Measurements from ENCODE around the gene ZNRF3. TPM values are rescaled to one million over a fixed set of nuclear protein-coding genes. Genes with fewer than 3 reads are reported as not detected.

The ZNRF3 gene
- total RNA-seq, 2 donors from 2014 or later, result 7.8 to 8.6 TPM

GRCh38 chr22:28936200-28936599 lies 52.8 kb downstream of the ZNRF3 start:
- H3K27me3 ChIP-seq, result no peaks in the 10 kb centered on the region
- TF ChIP-seq CTCF (IDR thresholded peaks at IDR 0.05) (no peak), POLR2A (IDR thresholded peaks at IDR 0.05) (no peak)
- ATAC-seq (no peak), DNase-seq (no peak)
- no peak overlapping the region for H3K4me3 ChIP-seq
- no peak overlapping the region for H3K27ac ChIP-seq
- no peaks in the 10 kb centered on the region for H3K36me3 ChIP-seq (replicated peaks in 1 of 2; ENCODE audit: insufficient read depth in 1 of 2, low read depth in 2 of 2)
- intact Hi-C loops (cut with DNase I), result no loop called here
- no peaks in the 10 kb centered on the region for H3K9me3 ChIP-seq
- peaks cover 31% of the 10 kb centered on the region for H3K4me1 ChIP-seq
- WGBS, 2 donors, result 89 to 96% methylated on average over 2 to 3 of the region's 3 CpGs

DNA sequence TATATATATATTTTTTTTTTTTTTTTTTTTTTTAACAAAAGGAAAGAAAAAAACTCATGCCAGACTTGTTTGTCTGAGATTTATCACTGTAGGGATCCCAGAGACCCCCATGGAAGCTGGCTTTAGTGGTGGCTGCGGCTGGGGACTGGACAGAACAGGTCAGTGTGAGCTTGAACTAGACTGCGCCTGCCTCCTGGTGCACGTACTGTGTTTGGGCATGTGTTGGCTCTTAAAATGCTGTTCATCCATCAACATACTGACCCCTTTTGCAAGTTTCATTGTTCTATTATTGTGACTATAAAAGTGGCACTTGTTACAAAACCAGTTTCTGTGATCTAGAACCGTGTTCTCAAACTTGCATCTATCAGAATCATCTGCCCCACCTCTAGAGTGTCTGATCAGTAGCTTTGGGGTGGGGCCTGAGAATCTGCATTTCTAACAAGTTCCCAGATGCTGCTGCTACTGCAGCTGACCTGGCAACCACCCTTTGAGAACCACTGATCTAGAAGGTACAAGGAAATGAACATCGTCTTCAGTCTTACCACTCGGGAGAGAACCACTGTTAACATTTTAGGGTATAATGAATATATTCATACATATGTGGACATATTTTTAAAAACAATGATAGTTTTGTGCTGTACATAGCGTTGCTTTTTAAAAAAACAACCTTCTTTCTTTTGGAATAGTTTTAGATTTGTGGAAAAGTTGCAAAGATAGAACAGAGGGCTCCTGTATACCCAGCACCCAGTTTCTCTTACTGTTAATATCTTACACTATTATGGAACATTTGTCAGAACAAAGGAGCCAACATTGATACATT lies 54.0 kb downstream of the ZNRF3 start:
- no peaks in the 10 kb centered on the region for H3K27me3 ChIP-seq
- ATAC-seq, result no peak
- 81 to 84% methylated on average over 7 of the region's 7 CpGs for WGBS, 2 donors
- DNase-seq, result no peak
- H3K9me3 ChIP-seq, result no peaks in the 10 kb centered on the region
- no peak for TF ChIP-seq CTCF (IDR thresholded peaks at IDR 0.05)
- no peak for TF ChIP-seq POLR2A (IDR thresholded peaks at IDR 0.05)
- H3K4me3 ChIP-seq, result no peak overlapping the region
- no peaks in the 10 kb centered on the region for H3K36me3 ChIP-seq (replicated peaks in 1 of 2; ENCODE audit: insufficient read depth in 1 of 2, low read depth in 2 of 2)
- no peak overlapping the region for H3K27ac ChIP-seq
- peaks cover 24% of the 10 kb centered on the region for H3K4me1 ChIP-seq
- intact Hi-C loops (cut with DNase I), result no loop called here

- ATAC-seq, result no peak
- peaks cover 22% of the 10 kb centered on the region for H3K4me1 ChIP-seq
These were observed 55.0 kb downstream of the ZNRF3 start for GRCh38 chr22:28938286-28938833.

GRCh38 chr22:28939394-28939793 lies 56.0 kb downstream of the ZNRF3 start:
- TF ChIP-seq CTCF (IDR thresholded peaks at IDR 0.05) (no peak), POLR2A (IDR thresholded peaks at IDR 0.05) (no peak)
- Histone ChIP-seq H3K27ac (no peak overlapping the region), H3K4me3 (no peak overlapping the region), H3K27me3 (no peaks in the 10 kb centered on the region), H3K4me1 (peaks cover 20% of the 10 kb centered on the region), H3K9me3 (no peaks in the 10 kb centered on the region), H3K36me3 (replicated peaks in 1 of 2; ENCODE audit: insufficient read depth in 1 of 2, low read depth in 2 of 2) (no peaks in the 10 kb centered on the region)
- DNase-seq, result no peak
- 58 to 67% methylated on average over 6 of the region's 6 CpGs for WGBS, 2 donors
- no peak for ATAC-seq
- intact Hi-C loops (cut with DNase I), result no loop called here

More at GRCh38 chr22:28938286-28938833, 55.0 kb downstream of the ZNRF3 start:
- no peak overlapping the region for H3K27ac ChIP-seq
- intact Hi-C loops (cut with DNase I), result no loop called here
- no peak for DNase-seq
- TF ChIP-seq POLR2A (IDR thresholded peaks at IDR 0.05) (no peak), CTCF (IDR thresholded peaks at IDR 0.05) (no peak)
- H3K36me3 ChIP-seq (replicated peaks in 1 of 2; ENCODE audit: insufficient read depth in 1 of 2, low read depth in 2 of 2), result no peaks in the 10 kb centered on the region
- no peak overlapping the region for H3K4me3 ChIP-seq
- no peaks in the 10 kb centered on the region for H3K27me3 ChIP-seq
- WGBS, 2 donors, result 61 to 62% methylated on average over 4 of the region's 4 CpGs
- no peaks in the 10 kb centered on the region for H3K9me3 ChIP-seq

All from body of pancreas (tissue), 4 donors.